Glomerular endothelial cell (primary cell): ENCODE data around the gene SCFD2. TPM values are rescaled to one million over a fixed set of nuclear protein-coding genes. Genes with fewer than 3 reads are reported as not detected.
"Not testable (repeated sequence)": the region's sequence is repeated elsewhere in the genome, so short reads cannot be mapped to it uniquely, and the experiment has no call there.

ENCODE experiments used
- DNase-seq: peaks from one replicate; pipeline ENCODE4 v3.0.0-alpha.2; 2011; ENCODE audit warnings: low read depth, low spot score; ENCODE audit errors: extremely low read depth
- total RNA-seq: library from RNA; depleted of rRNA; stranded (reverse); fragments of >200 nt; gene quantifications from 2 replicates; pipeline ENCODE4 v1.2.3, GENCODE V29; 2015

The SCFD2 gene
- total RNA-seq, 1 donor from 2014 or later = 14.4 TPM

DNA sequence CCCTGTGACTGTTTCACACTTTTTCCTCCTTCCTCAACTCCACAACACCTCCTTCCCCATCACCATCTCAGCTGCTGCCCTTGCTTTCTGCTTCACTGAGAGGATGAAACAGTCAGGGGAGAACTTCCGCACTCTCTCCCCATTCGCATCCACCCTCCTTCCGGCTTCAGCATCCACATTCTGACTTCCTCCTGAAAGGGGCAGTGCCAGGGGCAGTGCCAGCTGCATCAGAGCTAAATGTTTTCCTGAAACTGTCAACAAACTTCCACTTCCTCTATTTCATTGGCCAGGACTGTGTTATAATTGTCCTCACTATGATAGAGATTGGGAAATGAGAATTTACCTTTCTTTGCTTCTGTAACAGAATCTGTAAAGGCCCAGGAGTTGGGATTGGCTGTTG lies 521.9 kb downstream of the SCFD2 start:
- DNase-seq = no peak

- no peak for DNase-seq
Measured at GRCh38 chr4:52843351-52843750, 522.5 kb downstream of the SCFD2 start.

DNA sequence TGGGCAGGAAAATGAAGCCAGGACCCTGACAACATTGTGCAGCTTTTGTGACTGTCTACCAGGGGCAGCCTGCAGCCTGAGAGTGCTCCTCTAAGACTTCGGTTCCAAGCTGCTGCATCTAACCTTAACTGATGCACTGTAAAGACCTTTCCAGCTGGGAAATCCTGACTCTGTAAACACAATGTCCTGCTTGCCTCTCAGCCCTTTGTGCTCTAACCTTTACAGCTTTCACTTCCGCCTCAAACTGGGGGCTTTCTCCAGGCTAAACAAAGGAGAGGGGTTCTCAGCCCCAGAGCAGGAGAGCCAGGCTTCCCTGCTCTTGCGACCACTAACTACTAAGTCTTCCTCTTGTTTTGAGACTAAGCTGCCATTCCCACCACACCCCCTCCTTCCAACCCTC lies 523.1 kb downstream of the SCFD2 start:
- no peak for DNase-seq

- DNase-seq = no peak
Measured at GRCh38 chr4:52841682-52842456, 524.0 kb downstream of the SCFD2 start.

DNA sequence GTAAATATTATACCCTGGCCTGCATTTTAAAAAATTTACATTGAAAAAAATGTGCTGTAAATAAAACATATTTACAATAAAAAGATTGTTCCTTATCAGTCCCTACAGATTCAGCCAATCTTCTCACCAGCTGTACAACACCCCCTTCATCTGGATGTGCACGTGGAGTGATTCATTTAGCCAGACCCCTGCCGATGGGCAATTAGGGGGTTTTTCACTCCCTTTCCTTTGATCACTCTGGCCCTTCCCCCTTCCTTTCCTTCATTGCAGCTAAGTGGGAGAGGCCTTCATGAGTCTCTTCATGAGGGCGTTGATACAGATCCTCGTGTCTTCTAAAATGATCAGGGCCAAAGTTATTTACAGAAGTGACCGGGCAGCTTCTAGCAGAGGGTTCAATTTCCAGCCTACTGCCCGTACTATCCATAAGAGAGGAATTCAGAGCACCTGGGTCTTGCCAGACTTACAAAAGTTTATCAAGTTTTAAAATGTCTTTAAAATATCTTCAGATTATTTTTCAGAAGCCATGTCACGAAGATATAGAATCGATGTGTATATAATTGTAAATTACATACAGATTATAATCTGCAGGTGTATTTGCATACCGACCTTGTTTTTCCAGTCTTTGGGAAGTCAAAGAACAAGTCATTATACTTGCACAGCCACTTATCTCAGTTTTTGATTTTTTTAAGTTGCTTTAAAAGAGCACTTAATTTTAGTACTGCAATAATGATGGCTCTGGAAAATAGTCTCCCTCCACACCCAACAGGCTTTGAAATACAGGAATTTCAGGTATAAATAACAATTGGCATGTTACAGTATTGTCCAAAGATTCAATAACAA lies 525.1 kb downstream of the SCFD2 start:
- no peak for DNase-seq

- no peak for DNase-seq
Measured at GRCh38 chr4:52838729-52839586, 526.9 kb downstream of the SCFD2 start.

DNA sequence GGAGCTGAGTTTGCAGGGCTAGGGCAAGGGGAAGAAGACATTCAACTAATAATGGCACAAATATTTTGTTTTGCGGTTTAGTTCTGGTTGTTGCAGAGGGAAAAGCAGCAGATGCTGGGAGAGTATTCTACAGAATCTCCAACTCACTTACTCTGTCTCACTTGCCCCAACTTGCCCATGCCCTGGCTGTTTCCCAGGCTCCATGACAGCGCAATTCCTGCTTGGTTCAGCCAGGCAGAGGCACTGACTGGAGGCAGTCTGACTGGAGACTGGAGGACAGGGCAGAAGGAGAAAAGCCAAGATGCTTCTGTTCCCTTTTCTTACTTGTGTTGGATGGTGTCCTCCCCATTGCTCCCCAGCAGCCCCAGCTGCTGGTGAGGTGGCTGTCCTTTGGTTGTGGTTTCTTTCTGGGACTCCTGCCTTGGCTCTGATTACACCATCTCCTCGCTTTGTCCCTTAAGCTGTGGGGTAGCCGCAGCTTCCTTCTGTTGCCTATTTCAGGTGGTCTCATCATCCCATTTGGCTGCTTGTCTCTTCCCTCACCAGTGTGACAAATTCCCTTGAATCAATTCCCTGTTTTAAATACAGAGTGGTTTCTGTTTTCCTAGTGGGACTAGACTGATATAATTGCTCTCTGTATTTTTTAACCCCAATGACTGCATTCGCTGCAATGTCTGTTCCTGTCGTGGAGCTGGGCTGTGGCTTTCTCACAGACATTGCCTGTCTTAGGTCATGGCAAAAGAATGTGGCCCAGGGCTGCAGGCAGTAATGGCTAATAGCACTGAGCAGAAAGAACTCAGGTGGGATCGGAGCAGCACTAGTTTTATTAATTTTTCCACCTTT lies 527.9 kb downstream of the SCFD2 start:
- DNase-seq = no peak

GRCh38 chr4:52836678-52837077 lies 529.2 kb downstream of the SCFD2 start:
- DNase-seq = no peak

DNA sequence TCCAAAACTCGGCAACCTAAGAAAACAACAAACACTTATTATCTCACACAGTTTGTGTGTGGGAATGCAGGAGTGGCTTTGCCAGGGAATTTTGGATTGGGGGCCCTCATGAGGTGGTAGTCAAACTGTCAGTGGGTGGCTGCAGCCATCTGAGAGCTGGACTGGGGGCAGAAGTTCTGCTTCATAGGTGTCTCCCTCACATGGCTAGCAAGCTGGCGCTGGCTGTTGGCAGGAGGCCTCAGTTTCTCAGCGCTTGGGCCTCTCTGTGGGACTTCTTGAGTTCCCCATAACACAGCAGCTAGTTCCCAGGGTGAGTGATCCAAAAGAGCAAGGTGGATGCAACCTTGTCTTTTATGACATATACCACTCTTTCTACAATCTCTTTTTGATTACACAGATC lies 529.7 kb downstream of the SCFD2 start:
- DNase-seq = no peak

- DNase-seq = not testable (repeated sequence)
Measured at GRCh38 chr4:52834641-52835456, 531.0 kb downstream of the SCFD2 start.

DNA sequence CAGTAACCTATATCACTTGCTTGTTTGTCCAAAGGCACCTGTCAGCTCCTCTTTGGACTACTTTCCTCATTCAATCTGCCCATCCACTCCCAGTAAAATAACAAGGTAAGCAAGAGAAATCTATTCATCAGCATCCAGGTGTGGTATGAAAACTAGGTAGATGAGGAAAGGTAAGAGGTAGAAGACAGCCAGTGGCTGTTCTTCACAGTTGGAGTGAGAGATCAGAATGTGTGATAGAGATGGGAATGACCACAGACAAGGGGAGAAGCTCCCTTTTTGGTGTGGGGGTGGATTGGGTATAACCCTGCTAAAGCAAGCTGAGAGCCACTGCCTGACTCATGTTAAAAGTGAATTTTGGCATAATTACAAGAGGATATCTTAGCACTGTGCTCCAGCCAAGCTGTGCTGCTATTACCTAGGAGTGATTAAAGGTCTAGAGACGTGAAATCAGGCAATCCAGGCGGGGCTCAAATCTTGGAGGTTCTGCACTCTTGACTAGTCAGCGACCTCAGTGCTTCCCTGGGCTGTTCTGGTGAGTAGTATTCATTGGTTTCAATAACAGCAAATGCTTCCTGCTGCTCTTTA lies 531.8 kb downstream of the SCFD2 start:
- no peak for DNase-seq

DNA sequence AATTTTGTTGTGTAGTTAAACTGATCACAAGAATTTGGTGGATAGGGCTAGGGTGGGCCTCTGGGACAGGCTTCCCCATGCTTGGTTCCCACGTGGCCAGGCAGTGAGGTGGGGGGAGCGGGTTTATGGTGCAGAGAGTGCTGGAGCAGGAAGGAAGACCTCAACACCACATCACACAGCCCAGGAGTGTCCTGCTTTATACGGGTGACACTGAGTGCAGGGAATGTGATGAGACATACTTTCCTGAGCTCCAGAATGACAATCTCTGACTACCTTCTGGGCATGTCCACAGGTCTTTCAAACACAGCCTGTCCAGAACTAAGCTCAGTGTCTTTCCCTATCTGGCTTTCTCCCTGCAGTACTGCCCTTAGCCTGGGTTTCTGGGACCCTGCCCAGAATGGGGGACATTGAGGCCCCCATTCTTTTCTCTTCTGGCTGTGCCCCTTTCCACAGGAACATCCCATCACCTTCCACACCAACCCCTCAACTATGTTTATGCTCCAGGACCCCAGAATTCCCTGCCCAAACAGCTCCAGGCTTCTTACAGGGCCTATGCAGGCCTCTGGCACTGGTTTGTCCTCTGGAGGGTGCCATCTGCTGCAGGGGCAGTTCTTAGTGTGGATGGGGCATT lies 540.3 kb downstream of the SCFD2 start:
- no peak for DNase-seq

DNA sequence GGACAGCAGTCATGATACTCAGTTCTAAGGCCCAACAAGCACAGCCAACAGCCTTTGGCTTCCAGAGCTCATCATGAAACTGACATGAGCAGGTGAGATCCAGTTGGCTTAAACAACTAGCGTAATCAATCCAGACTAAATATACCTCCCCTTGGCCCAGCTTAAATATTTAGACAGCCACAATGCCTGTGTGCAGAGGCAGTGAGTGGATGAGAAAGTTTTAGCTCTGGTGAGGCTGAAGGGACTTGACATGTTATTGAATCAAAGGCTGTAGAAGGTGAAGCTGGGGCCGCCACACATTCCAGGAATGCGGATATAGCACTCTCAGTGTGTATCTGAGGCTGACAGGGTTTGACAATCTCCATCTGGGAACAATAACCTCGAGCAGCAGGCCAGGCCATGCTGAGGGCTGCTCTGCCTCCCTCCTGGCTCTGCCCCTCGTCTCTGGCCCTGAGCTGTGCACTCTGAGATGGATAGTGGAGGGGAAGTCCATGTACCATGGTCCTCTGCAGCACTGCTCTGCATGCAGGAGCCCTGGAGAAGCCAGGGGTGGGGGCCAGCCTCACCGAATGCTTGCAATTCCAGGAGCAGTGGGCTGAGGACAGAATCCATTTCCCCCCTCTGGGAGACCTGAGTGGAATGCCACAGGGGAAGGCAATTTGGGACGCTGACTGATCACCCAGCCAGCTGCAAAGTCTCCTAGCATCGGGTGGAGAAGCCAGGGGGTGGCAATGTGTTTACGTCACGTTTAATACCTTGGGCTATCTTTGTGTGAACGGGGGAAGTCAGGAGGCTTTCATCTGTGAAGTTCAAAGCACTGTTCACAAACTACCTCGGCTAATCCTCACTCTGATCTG lies 541.0 kb downstream of the SCFD2 start:
- no peak for DNase-seq

DNA sequence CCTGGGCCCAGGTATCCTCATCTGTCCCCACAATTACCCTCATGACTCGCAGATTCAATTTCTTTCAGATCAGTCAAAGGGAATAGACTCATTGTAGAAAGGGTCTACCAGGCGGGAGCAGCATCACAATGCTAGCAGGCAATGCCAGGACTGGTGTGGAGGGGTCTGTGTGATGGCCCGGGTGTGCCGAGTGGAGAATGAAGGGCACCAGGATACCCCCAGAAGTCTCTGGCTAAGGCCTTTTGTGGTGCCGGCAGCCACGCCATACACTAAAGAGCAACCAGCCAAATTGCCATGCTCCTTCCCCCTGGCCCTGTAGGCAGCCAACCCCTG lies 541.6 kb downstream of the SCFD2 start:
- no peak for DNase-seq

DNA sequence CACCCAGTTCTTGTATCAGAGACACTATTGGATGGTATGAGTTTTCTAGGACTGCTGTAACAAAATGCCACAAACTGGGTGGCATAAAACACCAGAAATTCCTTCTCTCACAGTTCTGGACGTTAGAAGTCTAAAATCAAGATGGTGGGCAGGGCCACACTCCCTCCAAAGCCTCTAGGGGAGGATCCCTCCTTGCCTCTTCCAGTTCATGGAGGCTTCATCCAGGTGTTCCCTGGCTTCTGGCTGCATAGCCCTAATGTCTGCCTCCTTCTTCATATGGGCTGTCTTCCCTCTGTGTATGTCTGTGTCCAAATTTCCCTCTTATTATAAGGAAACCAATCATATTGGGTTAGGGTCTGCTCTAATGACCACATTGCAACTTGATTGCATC lies 542.2 kb downstream of the SCFD2 start:
- DNase-seq = no peak
